ENCODE data around the gene OGFOD3. TPM values are rescaled to one million over a fixed set of nuclear protein-coding genes. Genes with fewer than 3 reads are reported as not detected.
A peak's percentile ranks its signal among the peaks of the same experiment; 100 is the strongest.
"Not testable (repeated sequence)": the region's sequence is repeated elsewhere in the genome, so short reads cannot be mapped to it uniquely, and the experiment has no call there.

The OGFOD3 gene
- total RNA-seq, 1 donor from 2014 or later, result 31.3 TPM

- no peak for TF ChIP-seq CTCF (IDR thresholded peaks at IDR 0.05; ENCODE audit: unreplicated experiment)
- Mint-ChIP-seq H3K4me3 (ENCODE audit: low read depth) (peak overlapping the region; percentile 26), H3K36me3 (ENCODE audit: insufficient read depth) (peaks cover 20% of the 10 kb centered on the region), H3K27me3 (no peaks in the 10 kb centered on the region), H3K27ac (peak overlapping the region; percentile 81), H3K4me1 (ENCODE audit: low read depth) (peaks cover 27% of the 10 kb centered on the region), H3K9me3 (ENCODE audit: low read depth) (no peaks in the 10 kb centered on the region)
- no peak for DNase-seq (ENCODE audit: low spot score, unreplicated experiment)
These were observed 43.6 kb upstream of the OGFOD3 start for GRCh38 chr17:82461827-82462524.

GRCh38 chr17:82459936-82460335 lies 41.5 kb upstream of the OGFOD3 start:
- peaks cover 27% of the 10 kb centered on the region for H3K4me1 Mint-ChIP-seq (ENCODE audit: low read depth)
- H3K27ac Mint-ChIP-seq; H3K27me3 Mint-ChIP-seq; DNase-seq (ENCODE audit: low spot score, unreplicated experiment); H3K9me3 Mint-ChIP-seq (ENCODE audit: low read depth); H3K4me3 Mint-ChIP-seq (ENCODE audit: low read depth): not testable (repeated sequence)
- peaks cover 14% of the 10 kb centered on the region for H3K36me3 Mint-ChIP-seq (ENCODE audit: insufficient read depth)

GRCh38 chr17:82458885-82459424 lies 40.6 kb upstream of the OGFOD3 start:
- Mint-ChIP-seq H3K4me1 (ENCODE audit: low read depth) (peaks cover 27% of the 10 kb centered on the region), H3K9me3 (ENCODE audit: low read depth) (peaks cover 3% of the 10 kb centered on the region), H3K27me3 (no peaks in the 10 kb centered on the region), H3K27ac (peak overlapping the region; percentile 94), H3K4me3 (ENCODE audit: low read depth) (peak overlapping the region; percentile 90), H3K36me3 (ENCODE audit: insufficient read depth) (peaks cover 9% of the 10 kb centered on the region)
- TF ChIP-seq CTCF (IDR thresholded peaks at IDR 0.05; ENCODE audit: unreplicated experiment), result no peak
- no peak for DNase-seq (ENCODE audit: low spot score, unreplicated experiment)

- Mint-ChIP-seq H3K36me3 (ENCODE audit: insufficient read depth) (peaks cover 9% of the 10 kb centered on the region), H3K9me3 (ENCODE audit: low read depth) (peaks cover 3% of the 10 kb centered on the region), H3K27me3 (no peaks in the 10 kb centered on the region)
These were observed 39.9 kb upstream of the OGFOD3 start, which contains the start of gene NARF for GRCh38 chr17:82458179-82458884. Gene NARF, plus strand, starts transcription at chr17:82458741. Its CDS starts 63 bp downstream, at chr17:82458804.

GRCh38 chr17:82457929-82458178 lies 39.5 kb upstream of the OGFOD3 start:
- peak overlapping the region; percentile 90 for H3K4me3 Mint-ChIP-seq (ENCODE audit: low read depth)
- H3K27ac Mint-ChIP-seq, result peak overlapping the region; percentile 96
- peaks cover 9% of the 10 kb centered on the region for H3K36me3 Mint-ChIP-seq (ENCODE audit: insufficient read depth)
- H3K9me3 Mint-ChIP-seq (ENCODE audit: low read depth), result peaks cover 3% of the 10 kb centered on the region
- H3K27me3 Mint-ChIP-seq, result no peaks in the 10 kb centered on the region
- no peak for TF ChIP-seq CTCF (IDR thresholded peaks at IDR 0.05; ENCODE audit: unreplicated experiment)
- H3K4me1 Mint-ChIP-seq (ENCODE audit: low read depth), result peaks cover 27% of the 10 kb centered on the region
- DNase-seq (ENCODE audit: low spot score, unreplicated experiment), result no peak

More at GRCh38 chr17:82458179-82458884, 39.9 kb upstream of the OGFOD3 start, which contains the start of gene NARF:
- DNase-seq (ENCODE audit: low spot score, unreplicated experiment), result peak; percentile 95
- H3K4me3 Mint-ChIP-seq (ENCODE audit: low read depth), result peak within 1 kb of the TSS; percentile 90
- no peak for TF ChIP-seq CTCF (IDR thresholded peaks at IDR 0.05; ENCODE audit: unreplicated experiment)
- peaks cover 27% of the 10 kb centered on the region for H3K4me1 Mint-ChIP-seq (ENCODE audit: low read depth)
- H3K27ac Mint-ChIP-seq, result peak within 1 kb of the TSS; percentile 96

All from progenitor cell of endocrine pancreas (in vitro differentiated cells).